ENCODE results near the gene CORO1C.

- TF ChIP-seq TEAD4 (IDR thresholded peaks at IDR 0.05; ENCODE audit: low read length) (no peak), TEAD4 (CRISPR knock-in tag; IDR thresholded peaks at IDR 0.05; ENCODE audit: borderline replicate concordance) (no peak), RNF219 (CRISPR knock-in tag; IDR thresholded peaks at IDR 0.05) (no peak), SIN3A (IDR thresholded peaks at IDR 0.05; ENCODE audit: borderline replicate concordance in 2 of 2, control insufficient read depth in 1 of 2, low read depth in 2 of 2, low read length in 2 of 2) (no peak), ZNF707 (CRISPR knock-in tag; conservative IDR thresholded peaks at IDR 0.05) (no peak), NCOA2 (IDR thresholded peaks at IDR 0.05; ENCODE audit: partially characterized antibody in 2 of 2) (no peak), KDM1A (IDR thresholded peaks at IDR 0.05) (no peak), MBD2 (IDR thresholded peaks at IDR 0.05; ENCODE audit: borderline replicate concordance, low read depth) (no peak), PTTG1 (tag; IDR thresholded peaks at IDR 0.05; ENCODE audit: low read depth) (no peak), MLLT1 (IDR thresholded peaks at IDR 0.05) (no peak)
Measured at GRCh38 chr12:108635201-108635996, 95.9 kb downstream of the CORO1C start.
